ENCODE results near the gene SCN3A.

DNA sequence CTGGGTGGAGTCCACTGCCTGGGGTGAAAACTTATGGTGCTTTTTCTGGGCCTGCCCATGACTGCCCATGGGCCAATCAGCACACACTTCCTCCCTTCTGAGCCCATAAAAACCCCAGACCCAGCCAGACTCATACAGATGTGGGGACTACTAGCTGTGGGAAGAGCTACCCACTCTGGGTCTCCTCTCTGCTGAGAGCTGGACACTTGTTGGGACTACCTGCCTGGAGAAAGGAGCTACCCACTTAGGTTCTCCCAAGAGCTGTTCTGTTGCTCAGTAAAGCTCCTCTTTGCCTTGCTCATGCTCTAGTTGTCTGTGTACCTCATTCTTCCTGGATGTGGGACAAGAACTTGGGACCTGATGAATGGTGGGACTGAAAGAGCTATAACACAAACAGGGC, 129.0 kb downstream of the SCN3A start:
- TF ChIP-seq, protein P1, sequence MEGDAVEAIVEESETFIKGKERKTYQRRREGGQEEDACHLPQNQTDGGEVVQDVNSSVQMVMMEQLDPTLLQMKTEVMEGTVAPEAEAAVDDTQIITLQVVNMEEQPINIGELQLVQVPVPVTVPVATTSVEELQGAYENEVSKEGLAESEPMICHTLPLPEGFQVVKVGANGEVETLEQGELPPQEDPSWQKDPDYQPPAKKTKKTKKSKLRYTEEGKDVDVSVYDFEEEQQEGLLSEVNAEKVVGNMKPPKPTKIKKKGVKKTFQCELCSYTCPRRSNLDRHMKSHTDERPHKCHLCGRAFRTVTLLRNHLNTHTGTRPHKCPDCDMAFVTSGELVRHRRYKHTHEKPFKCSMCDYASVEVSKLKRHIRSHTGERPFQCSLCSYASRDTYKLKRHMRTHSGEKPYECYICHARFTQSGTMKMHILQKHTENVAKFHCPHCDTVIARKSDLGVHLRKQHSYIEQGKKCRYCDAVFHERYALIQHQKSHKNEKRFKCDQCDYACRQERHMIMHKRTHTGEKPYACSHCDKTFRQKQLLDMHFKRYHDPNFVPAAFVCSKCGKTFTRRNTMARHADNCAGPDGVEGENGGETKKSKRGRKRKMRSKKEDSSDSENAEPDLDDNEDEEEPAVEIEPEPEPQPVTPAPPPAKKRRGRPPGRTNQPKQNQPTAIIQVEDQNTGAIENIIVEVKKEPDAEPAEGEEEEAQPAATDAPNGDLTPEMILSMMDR (IDR thresholded peaks at IDR 0.05; ENCODE audit: low read length): no peak
- TF ChIP-seq EZH2 (optimal IDR thresholded peaks at IDR 0.05; ENCODE audit: low read depth, low read length): no peak
- no peak for TF ChIP-seq EZH2phosphoT487 (IDR thresholded peaks at IDR 0.05; ENCODE audit: low read length)

Data from MM.1S (cell line).